ENCODE measurements around the gene SPG7.

Gene SPG7

DNA sequence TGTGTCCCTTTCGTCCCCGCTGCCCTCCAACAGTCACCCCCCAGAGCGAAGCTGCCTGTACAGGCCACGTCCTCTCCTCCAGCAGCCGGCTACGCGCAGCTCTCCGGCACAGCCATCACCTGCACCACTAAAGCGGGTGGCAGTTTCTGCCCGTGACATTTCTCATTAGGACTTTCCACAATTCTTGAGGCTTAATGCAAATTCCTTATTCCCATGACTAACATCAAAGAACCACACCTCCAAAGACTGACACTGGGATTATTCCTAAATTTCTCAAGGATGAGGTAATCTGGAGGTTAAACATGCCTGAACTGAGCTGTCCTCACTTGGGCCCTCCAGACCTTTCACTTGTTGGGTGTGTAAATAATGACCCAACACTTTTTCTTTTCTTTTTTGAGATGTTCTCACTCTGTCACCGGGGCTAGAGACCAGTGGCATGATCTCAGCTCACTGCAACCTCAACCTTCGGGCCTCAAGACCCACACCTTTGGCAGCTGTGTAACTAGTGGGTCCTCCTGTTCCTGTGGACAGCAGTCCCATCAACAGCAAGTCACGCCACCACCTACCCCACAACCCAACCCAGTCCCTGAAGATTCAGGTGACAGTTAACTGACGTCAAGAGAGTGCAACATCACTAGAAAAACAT is 29.5 kb upstream of the SPG7 start:
- no peak overlapping the region for H3K4me3 ChIP-seq (replicated peaks; ENCODE audit: low read depth, low read length)
- no peak for TF ChIP-seq CTCF (IDR thresholded peaks at IDR 0.05; ENCODE audit: low read length, missing control alignments)
- DNase-seq (ENCODE audit: low read depth): peak; percentile 33

- no peak overlapping the region for H3K4me3 ChIP-seq (replicated peaks; ENCODE audit: low read depth, low read length)
- no peak for DNase-seq (ENCODE audit: low read depth)
- TF ChIP-seq CTCF (IDR thresholded peaks at IDR 0.05; ENCODE audit: low read length, missing control alignments): no peak
Observed at GRCh38 chr16:89481356-89481955, 26.7 kb upstream of the SPG7 start.

- no peak for TF ChIP-seq CTCF (IDR thresholded peaks at IDR 0.05; ENCODE audit: low read length, missing control alignments)
- DNase-seq (ENCODE audit: low read depth): no peak
- H3K4me3 ChIP-seq (replicated peaks; ENCODE audit: low read depth, low read length): no peak overlapping the region
Observed at GRCh38 chr16:89482150-89482816, 25.9 kb upstream of the SPG7 start.

GRCh38 chr16:89482817-89483205 is 25.4 kb upstream of the SPG7 start:
- DNase-seq (ENCODE audit: low read depth): no peak
- H3K4me3 ChIP-seq (replicated peaks; ENCODE audit: low read depth, low read length): no peak overlapping the region
- no peak for TF ChIP-seq CTCF (IDR thresholded peaks at IDR 0.05; ENCODE audit: low read length, missing control alignments)

DNA sequence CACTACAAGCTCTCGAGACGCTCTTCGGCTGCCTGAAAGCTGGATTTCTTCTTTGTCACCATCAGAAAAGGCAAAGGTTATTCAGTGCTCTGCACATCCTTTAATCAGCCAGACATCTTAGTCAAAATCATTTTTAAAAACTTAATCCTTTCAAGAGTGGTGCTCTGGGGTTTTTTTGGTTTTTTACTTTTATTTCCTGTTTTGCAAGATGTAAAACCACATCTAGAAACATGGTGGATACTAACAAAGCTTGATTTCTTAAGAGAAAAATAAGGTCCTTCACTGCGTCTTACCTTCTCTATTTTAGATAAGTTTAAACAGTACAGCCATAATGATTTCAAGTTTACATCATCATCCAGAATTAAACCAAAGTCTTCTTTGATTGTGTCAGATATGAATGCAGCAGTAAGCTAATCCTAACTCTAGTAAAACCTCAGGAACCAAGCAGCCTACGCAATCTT is 24.1 kb upstream of the SPG7 start:
- H3K4me3 ChIP-seq (replicated peaks; ENCODE audit: low read depth, low read length): no peak overlapping the region
- no peak for TF ChIP-seq CTCF (IDR thresholded peaks at IDR 0.05; ENCODE audit: low read length, missing control alignments)
- no peak for DNase-seq (ENCODE audit: low read depth)

GRCh38 chr16:89484923-89485679 is 23.1 kb upstream of the SPG7 start:
- H3K4me3 ChIP-seq (replicated peaks; ENCODE audit: low read depth, low read length): no peak overlapping the region
- no peak for DNase-seq (ENCODE audit: low read depth)

More at GRCh38 chr16:89484923-89485679, 23.1 kb upstream of the SPG7 start:
- TF ChIP-seq CTCF (IDR thresholded peaks at IDR 0.05; ENCODE audit: low read length, missing control alignments): no peak
